ENCODE measurements around the gene FGFR3.

GRCh38 chr4:1812720-1813119 lies 19.6 kb downstream of the FGFR3 start:
- TF ChIP-seq POLR2A (IDR thresholded peaks at IDR 0.05) (no peak), CTCF (IDR thresholded peaks at IDR 0.05) (no peak), POLR2AphosphoS5 (IDR thresholded peaks at IDR 0.05) (no peak)

All from upper lobe of left lung (tissue), 4 donors.